ENCODE results near the gene GNB1L.

Gene GNB1L

GRCh38 chr22:19806213-19807160 is 48.2 kb downstream of the GNB1L start:
- no peak for ATAC-seq (replicated peaks)
- H3K4me3 Mint-ChIP-seq, result no peak overlapping the region

GRCh38 chr22:19805821-19806212 is 48.9 kb downstream of the GNB1L start:
- H3K27ac Mint-ChIP-seq, result no peak overlapping the region
- no peak for ATAC-seq (replicated peaks)
- peaks cover 31 to 49% of the 10 kb centered on the region in 2 donors for H3K36me3 Mint-ChIP-seq
- no peaks in the 10 kb centered on the region for H3K27me3 Mint-ChIP-seq
- no peak for DNase-seq
- H3K9me3 Mint-ChIP-seq, result no peaks in the 10 kb centered on the region
- H3K4me3 Mint-ChIP-seq, result no peak overlapping the region
- H3K4me1 Mint-ChIP-seq, result no peaks in the 10 kb centered on the region

More at GRCh38 chr22:19806213-19807160, 48.2 kb downstream of the GNB1L start:
- Mint-ChIP-seq H3K4me1 (no peaks in the 10 kb centered on the region), H3K27me3 (no peaks in the 10 kb centered on the region), H3K9me3 (no peaks in the 10 kb centered on the region), H3K36me3 (peaks cover 37 to 51% of the 10 kb centered on the region in 2 donors), H3K27ac (no peak overlapping the region)
- DNase-seq, result no peak

GRCh38 chr22:19803736-19804267 is 50.9 kb downstream of the GNB1L start:
- DNase-seq (no peak), ATAC-seq (replicated peaks) (no peak)
- Mint-ChIP-seq H3K27me3 (no peaks in the 10 kb centered on the region), H3K27ac (no peak overlapping the region), H3K4me3 (no peak overlapping the region), H3K36me3 (peaks cover 32 to 47% of the 10 kb centered on the region in 2 donors), H3K4me1 (no peaks in the 10 kb centered on the region), H3K9me3 (no peaks in the 10 kb centered on the region)

GRCh38 chr22:19802894-19803735 is 51.6 kb downstream of the GNB1L start:
- Mint-ChIP-seq H3K27ac (no peak overlapping the region), H3K27me3 (no peaks in the 10 kb centered on the region), H3K4me1 (no peaks in the 10 kb centered on the region), H3K4me3 (no peak overlapping the region), H3K9me3 (no peaks in the 10 kb centered on the region), H3K36me3 (peaks cover 32 to 50% of the 10 kb centered on the region in 2 donors)
- DNase-seq (no peak), ATAC-seq (replicated peaks) (no peak)

- DNase-seq, result no peak
- H3K27me3 Mint-ChIP-seq, result no peaks in the 10 kb centered on the region
- H3K9me3 Mint-ChIP-seq, result no peaks in the 10 kb centered on the region
- no peak overlapping the region for H3K27ac Mint-ChIP-seq
- no peak overlapping the region for H3K4me3 Mint-ChIP-seq
- no peaks in the 10 kb centered on the region for H3K4me1 Mint-ChIP-seq
- ATAC-seq (replicated peaks), result no peak
- H3K36me3 Mint-ChIP-seq, result peaks cover 36 to 57% of the 10 kb centered on the region in 2 donors
Observed at GRCh38 chr22:19802001-19802893, 52.4 kb downstream of the GNB1L start.

GRCh38 chr22:19801340-19802000 is 53.2 kb downstream of the GNB1L start:
- ATAC-seq (replicated peaks), result no peak
- no peak for DNase-seq
- no peaks in the 10 kb centered on the region for H3K9me3 Mint-ChIP-seq
- H3K4me1 Mint-ChIP-seq, result no peaks in the 10 kb centered on the region
- peaks cover 39 to 54% of the 10 kb centered on the region in 2 donors for H3K36me3 Mint-ChIP-seq
- no peak overlapping the region for H3K4me3 Mint-ChIP-seq
- H3K27me3 Mint-ChIP-seq, result no peaks in the 10 kb centered on the region
- no peak overlapping the region for H3K27ac Mint-ChIP-seq

GRCh38 chr22:19800761-19801244 is 53.9 kb downstream of the GNB1L start:
- ATAC-seq (replicated peaks) (no peak), DNase-seq (no peak)
- Mint-ChIP-seq H3K9me3 (no peaks in the 10 kb centered on the region), H3K4me3 (no peak overlapping the region), H3K27me3 (no peaks in the 10 kb centered on the region), H3K27ac (no peak overlapping the region), H3K36me3 (peaks cover 38 to 56% of the 10 kb centered on the region in 2 donors), H3K4me1 (no peaks in the 10 kb centered on the region)

- H3K27ac Mint-ChIP-seq, result no peak overlapping the region
- no peak for DNase-seq
- no peak for ATAC-seq (replicated peaks)
- H3K27me3 Mint-ChIP-seq, result no peaks in the 10 kb centered on the region
- no peak overlapping the region for H3K4me3 Mint-ChIP-seq
- peaks cover 38 to 60% of the 10 kb centered on the region in 2 donors for H3K36me3 Mint-ChIP-seq
- no peaks in the 10 kb centered on the region for H3K9me3 Mint-ChIP-seq
- no peaks in the 10 kb centered on the region for H3K4me1 Mint-ChIP-seq
Observed at GRCh38 chr22:19800306-19800705, 54.4 kb downstream of the GNB1L start.

- peaks cover 39 to 62% of the 10 kb centered on the region in 2 donors for H3K36me3 Mint-ChIP-seq
- no peak overlapping the region for H3K4me3 Mint-ChIP-seq
- H3K4me1 Mint-ChIP-seq, result no peaks in the 10 kb centered on the region
- ATAC-seq (replicated peaks) (no peak), DNase-seq (no peak)
- no peaks in the 10 kb centered on the region for H3K9me3 Mint-ChIP-seq
- H3K27ac Mint-ChIP-seq, result no peak overlapping the region
- H3K27me3 Mint-ChIP-seq, result no peaks in the 10 kb centered on the region
Observed at GRCh38 chr22:19799322-19800190, 55.1 kb downstream of the GNB1L start.

GRCh38 chr22:19798891-19799293 is 55.8 kb downstream of the GNB1L start:
- Mint-ChIP-seq H3K36me3 (peaks cover 46 to 68% of the 10 kb centered on the region in 2 donors), H3K27me3 (no peaks in the 10 kb centered on the region), H3K27ac (no peak overlapping the region), H3K4me3 (no peak overlapping the region), H3K9me3 (peaks cover 6% of the 10 kb centered on the region in 2 donors), H3K4me1 (no peaks in the 10 kb centered on the region)
- DNase-seq (no peak), ATAC-seq (replicated peaks) (no peak)

GRCh38 chr22:19798003-19798665 is 56.5 kb downstream of the GNB1L start:
- Mint-ChIP-seq H3K27ac (no peak overlapping the region), H3K9me3 (peaks cover 9 to 11% of the 10 kb centered on the region in 2 donors), H3K36me3 (peaks cover 49 to 71% of the 10 kb centered on the region in 2 donors), H3K4me1 (no peaks in the 10 kb centered on the region), H3K27me3 (no peaks in the 10 kb centered on the region), H3K4me3 (no peak overlapping the region)
- no peak for ATAC-seq (replicated peaks)
- no peak for DNase-seq
